Psoas muscle (tissue), 8 donors: ENCODE data around the gene HYKK. TPM values are rescaled to one million over a fixed set of nuclear protein-coding genes. Genes with fewer than 3 reads are reported as not detected.

Experiments
- ATAC-seq, 4 donors: fragments of 200-7000 bp; cut with Tn5 transposase; one replicate each; pipeline ENCODE4 v1.9.1; 2020; ENCODE audit warnings: moderate library complexity in 3 of 4, mild to moderate bottlenecking in 2 of 4
- DNase-seq, 2 donors: peaks; one replicate each; pipeline ENCODE4 v3.0.0-alpha.2; 2020
- H3K27ac ChIP-seq: fragments of 200-600 bp; one replicate; pipeline ENCODE4 v1.8.0; 2022
- H3K27me3 ChIP-seq, 3 donors: fragments of 200-600 bp in 1 of 3; one replicate each; pipeline versions ENCODE4 v1.6.1 to v1.8.0; 2013 to 2022; ENCODE audit warnings: low read length in 2 of 3, mild to moderate bottlenecking in 2 of 3, moderate library complexity in 1 of 3; ENCODE audit not compliant: insufficient read depth in 3 of 3
- H3K36me3 ChIP-seq, 2 donors: fragments of 200-600 bp in 1 of 2; one replicate each; pipeline versions ENCODE4 v1.6.1 to v1.8.0; 2013 to 2022; ENCODE audit warnings: low read depth in 1 of 2, mild to moderate bottlenecking in 1 of 2, moderate library complexity in 1 of 2; ENCODE audit not compliant: insufficient read depth in 1 of 2
- H3K4me1 ChIP-seq: fragments of 200-600 bp; one replicate; pipeline ENCODE4 v1.8.0; 2022
- H3K4me3 ChIP-seq: fragments of 200-600 bp; one replicate; pipeline ENCODE4 v1.8.0; 2022; ENCODE audit warnings: mild to moderate bottlenecking
- H3K9me3 ChIP-seq: fragments of 200-600 bp; one replicate; pipeline ENCODE4 v1.8.0; 2022
- WGBS, 3 donors: extraction: QIAGEN DNeasy Blood & Tissue Kit; methylation state at CpG; one replicate each; pipeline versions ENCODE4 v1.1.6 to v1.1.7; 2013; 5-methylcytosine and 5-hydroxymethylcytosine counted together
- intact Hi-C, 2 donors: fragments of 100-400 bp; cut with DNase I; formaldehyde crosslinking; loops; one replicate each; pipeline versions ENCODE4 v1.11.0 to v1.14.2; 2022
- long read RNA-seq, 2 donors: library from polyadenylated mRNA; unstranded; transcript quantifications; one replicate each; pipeline ENCODE4 v2.0.0, GENCODE V29; 2021
- polyA plus RNA-seq, 3 donors: library from polyadenylated mRNA; stranded (reverse); fragments of 200-250 nt; gene quantifications; one replicate each; pipeline ENCODE4 v1.2.3, GENCODE V29; 2013
- total RNA-seq, 4 donors: library from RNA; stranded (reverse); fragmentation: NEBNext Ultra II Directional in 2 of 4; extraction: Animal tissue kit (Norgen Biotek cat#: 25700) in 2 of 4; gene quantifications; one replicate each; pipeline versions ENCODE4 v1.2.1 to v1.2.4, GENCODE V29; 2021 to 2023
- TF ChIP-seq, protein P1 (sequence below): fragments of 200-600 bp; IDR thresholded peaks from one replicate; pipeline ENCODE4 v1.8.0; 2022; ENCODE audit warnings: antibody characterized with exemption
- donor health status: healthy with polysubstance abuse.
- donor health status: DM: no; HTN: no; CAD: no; lungs with moderate emphysema.
- donor health status: Bipolar disorder and iron deficiency.
- donor health status: healthy.
- donor health status: DM: yes; HTN: yes; CAD: no.
- donor health status: DM: no; HTN: no; CAD: no.
- donor health status: DM: no; HTN: no; CAD: no.
- donor health status: DM: yes; HTN: yes; CAD: no.

HYKK gene, protein sequence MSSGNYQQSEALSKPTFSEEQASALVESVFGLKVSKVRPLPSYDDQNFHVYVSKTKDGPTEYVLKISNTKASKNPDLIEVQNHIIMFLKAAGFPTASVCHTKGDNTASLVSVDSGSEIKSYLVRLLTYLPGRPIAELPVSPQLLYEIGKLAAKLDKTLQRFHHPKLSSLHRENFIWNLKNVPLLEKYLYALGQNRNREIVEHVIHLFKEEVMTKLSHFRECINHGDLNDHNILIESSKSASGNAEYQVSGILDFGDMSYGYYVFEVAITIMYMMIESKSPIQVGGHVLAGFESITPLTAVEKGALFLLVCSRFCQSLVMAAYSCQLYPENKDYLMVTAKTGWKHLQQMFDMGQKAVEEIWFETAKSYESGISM
- total RNA-seq (10 to 100 TPM in 1 of 4 donors, 1 to 10 TPM in 3; 3.1 to 10.9 (median 6.0) TPM), polyA plus RNA-seq (1 to 10 TPM; 1.1 to 3.4 (median 2.9) TPM)
- long read RNA-seq, donor 1, partial matches to known transcripts: 0 of 1 reads
- long read RNA-seq, donor 1, other reads (novel, unspliced or antisense): 0 of 1 reads
- long read RNA-seq, donor 2, transcript HYKK-202 (5 exons, 847 nt): major isoform, 6 of 8 reads
- long read RNA-seq, donor 2, partial matches to known transcripts: 0 of 8 reads
- long read RNA-seq, donor 2, other reads (novel, unspliced or antisense): 2 of 8 reads

DNA sequence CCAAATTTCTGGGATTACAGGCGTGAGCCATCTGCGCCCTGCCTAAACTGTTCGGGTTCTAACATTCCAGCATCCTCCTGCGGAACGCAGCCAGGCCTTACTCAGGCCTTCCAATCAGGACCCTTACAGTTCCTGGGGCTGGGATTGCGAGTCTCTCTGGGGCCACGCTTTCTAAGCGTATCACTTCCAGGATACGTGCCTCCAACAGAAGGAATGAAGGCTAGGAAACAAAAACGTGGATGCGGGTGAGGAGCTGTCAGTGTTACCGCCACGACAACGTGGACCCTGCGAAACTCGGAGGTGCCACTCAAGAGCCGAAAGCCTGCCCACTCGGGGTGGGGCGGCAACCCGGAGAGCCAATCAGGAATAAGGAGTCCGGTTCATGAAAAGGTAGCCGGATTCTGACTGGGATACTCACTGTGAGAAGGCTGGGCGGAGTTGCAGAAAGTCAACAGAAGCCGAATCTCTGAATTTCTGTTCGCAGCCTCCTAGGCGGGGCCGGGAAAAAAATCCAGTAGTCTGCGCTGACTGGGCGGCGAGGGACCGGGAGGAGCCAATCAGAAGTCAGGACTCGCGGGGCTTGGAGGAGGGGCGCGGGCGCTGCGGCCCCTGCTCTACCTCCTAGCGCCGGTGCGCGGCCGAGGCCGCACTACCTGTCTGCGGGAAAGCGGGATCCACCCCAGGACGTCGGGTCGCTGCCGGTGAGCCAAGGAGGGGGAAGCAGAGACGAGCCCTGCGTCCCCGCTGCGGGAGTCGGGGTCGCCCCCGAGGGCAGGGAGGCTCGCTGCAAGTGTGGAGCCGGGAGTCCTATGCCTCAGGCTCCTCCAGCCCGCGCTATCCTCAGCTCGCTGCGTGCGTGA lies at the start of gene HYKK:
Gene HYKK (plus strand): TSS at position 607 of the 860 bp plus-strand sequence. CDS start 5,512 bp downstream, outside the sequence.
- intact Hi-C loops: no loop called here
- peak within 1 kb of the TSS; percentile 76 for H3K27ac ChIP-seq
- TF ChIP-seq, protein P1, sequence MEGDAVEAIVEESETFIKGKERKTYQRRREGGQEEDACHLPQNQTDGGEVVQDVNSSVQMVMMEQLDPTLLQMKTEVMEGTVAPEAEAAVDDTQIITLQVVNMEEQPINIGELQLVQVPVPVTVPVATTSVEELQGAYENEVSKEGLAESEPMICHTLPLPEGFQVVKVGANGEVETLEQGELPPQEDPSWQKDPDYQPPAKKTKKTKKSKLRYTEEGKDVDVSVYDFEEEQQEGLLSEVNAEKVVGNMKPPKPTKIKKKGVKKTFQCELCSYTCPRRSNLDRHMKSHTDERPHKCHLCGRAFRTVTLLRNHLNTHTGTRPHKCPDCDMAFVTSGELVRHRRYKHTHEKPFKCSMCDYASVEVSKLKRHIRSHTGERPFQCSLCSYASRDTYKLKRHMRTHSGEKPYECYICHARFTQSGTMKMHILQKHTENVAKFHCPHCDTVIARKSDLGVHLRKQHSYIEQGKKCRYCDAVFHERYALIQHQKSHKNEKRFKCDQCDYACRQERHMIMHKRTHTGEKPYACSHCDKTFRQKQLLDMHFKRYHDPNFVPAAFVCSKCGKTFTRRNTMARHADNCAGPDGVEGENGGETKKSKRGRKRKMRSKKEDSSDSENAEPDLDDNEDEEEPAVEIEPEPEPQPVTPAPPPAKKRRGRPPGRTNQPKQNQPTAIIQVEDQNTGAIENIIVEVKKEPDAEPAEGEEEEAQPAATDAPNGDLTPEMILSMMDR: peak; percentile 14
- peak; percentile 87 to 94 for DNase-seq
- no peaks in the 10 kb centered on the region for H3K9me3 ChIP-seq
- peak within 1 kb of the TSS; percentile 98 for H3K4me3 ChIP-seq
- ATAC-seq: peak; percentile 95 to 97 (median 96)
- no peaks in the 10 kb centered on the region for H3K36me3 ChIP-seq
- WGBS, 3 donors: 1% methylated on average over 49 to 63 of the region's 63 CpGs
- H3K27me3 ChIP-seq: no peaks in the 10 kb centered on the region
- H3K4me1 ChIP-seq: peaks cover 14% of the 10 kb centered on the region

DNA sequence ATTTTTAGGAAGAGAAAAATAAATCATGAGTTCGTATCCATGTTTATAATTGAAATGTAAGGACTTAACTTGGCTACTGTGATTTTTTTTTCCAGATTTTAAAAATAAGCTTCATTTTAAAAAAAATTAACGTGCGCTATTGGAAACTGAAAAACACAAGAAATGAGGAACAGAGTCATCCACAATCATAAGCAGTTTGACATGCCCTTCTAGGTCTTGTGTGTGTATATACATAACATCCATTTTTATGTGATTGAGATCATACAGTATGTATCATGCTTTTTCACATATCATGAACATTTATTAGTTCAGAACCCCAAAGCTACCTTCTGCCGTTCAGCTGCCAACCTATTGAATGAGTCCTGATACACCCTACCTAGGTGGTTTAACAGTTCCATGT lies 46.6 kb upstream of the HYKK start:
- 88 to 89% (median 88%) methylated on average over 4 of the region's 4 CpGs for WGBS, 3 donors

DNA sequence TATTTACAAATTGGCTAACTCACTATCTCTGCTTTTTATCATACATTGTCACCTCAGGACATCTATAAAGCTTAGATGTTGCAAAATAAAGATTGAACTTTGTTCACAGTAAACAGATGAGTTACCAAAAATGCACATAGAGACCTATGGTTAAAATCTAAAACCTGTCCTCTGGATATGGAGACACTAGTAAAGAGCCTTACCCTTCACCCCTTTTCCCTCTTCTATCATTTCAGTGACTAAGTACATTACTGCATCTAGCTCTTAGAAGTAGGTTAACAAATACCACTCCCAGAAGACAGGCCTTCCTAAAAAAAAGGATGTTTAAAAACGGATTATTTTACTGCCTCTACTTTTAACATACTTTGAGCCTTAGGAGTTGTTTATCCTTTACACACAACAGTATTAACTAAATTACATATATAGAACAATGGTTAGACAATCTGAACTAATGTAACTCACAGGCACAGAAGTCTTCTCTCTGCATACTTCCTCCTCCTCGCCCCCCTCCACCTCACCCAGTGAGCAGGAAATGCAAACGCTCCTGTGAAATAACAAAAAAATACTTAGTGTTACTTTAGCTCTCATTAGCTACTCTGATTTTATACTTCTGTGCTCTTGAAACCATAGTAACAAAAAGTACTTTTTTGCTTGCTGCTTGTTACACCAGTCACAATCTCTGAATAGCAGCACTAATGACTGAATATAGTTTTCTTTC lies 46.0 kb upstream of the HYKK start:
- Histone ChIP-seq H3K27ac (no peak overlapping the region), H3K9me3 (no peaks in the 10 kb centered on the region), H3K36me3 (peaks cover 3 to 36% of the 10 kb centered on the region in 2 donors), H3K27me3 (no peaks in the 10 kb centered on the region), H3K4me1 (peaks cover 31% of the 10 kb centered on the region), H3K4me3 (no peak overlapping the region)
- WGBS, 3 donors: 43 to 53% (median 51%) methylated on average over 3 of the region's 3 CpGs
- TF ChIP-seq, protein P1: no peak
- intact Hi-C loops: no loop called here
- ATAC-seq: no peak
- DNase-seq: no peak

More for the DNA sequence above, 46.6 kb upstream of the HYKK start:
- no peaks in the 10 kb centered on the region for H3K27me3 ChIP-seq
- peaks cover 3 to 30% of the 10 kb centered on the region in 2 donors for H3K36me3 ChIP-seq
- ATAC-seq: no peak
- intact Hi-C loops: no loop called here
- H3K4me3 ChIP-seq: no peak overlapping the region
- no peak overlapping the region for H3K27ac ChIP-seq
- H3K4me1 ChIP-seq: peaks cover 37% of the 10 kb centered on the region
- TF ChIP-seq, protein P1: no peak
- H3K9me3 ChIP-seq: no peaks in the 10 kb centered on the region
- DNase-seq: no peak

DNA sequence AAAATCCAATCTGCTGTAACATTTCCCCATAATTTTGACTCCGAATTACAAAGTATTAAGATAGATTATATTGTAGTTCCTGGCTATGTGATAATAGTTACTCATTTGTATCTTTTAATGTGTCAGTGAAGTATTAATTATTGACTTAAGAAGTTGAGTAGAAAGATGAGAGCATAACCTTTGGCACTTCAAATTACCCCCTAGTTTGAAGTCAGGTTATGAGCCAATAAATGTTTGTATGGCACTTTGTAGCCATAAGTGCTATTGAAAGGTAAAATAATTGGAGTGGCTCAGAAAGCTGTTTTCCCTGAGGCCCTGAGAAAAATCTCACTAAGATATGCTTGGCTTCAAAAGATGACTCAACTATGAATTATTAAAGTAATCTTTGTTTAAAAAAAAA lies 38.3 kb upstream of the HYKK start:
- intact Hi-C loops: no loop called here
- DNase-seq (no peak), ATAC-seq (no peak)
- TF ChIP-seq, protein P1: no peak
- Histone ChIP-seq H3K27ac (no peak overlapping the region), H3K9me3 (no peaks in the 10 kb centered on the region), H3K4me1 (peaks cover 4% of the 10 kb centered on the region), H3K36me3 (peaks cover 2 to 100% of the 10 kb centered on the region in 2 donors), H3K27me3 (no peaks in the 10 kb centered on the region), H3K4me3 (no peak overlapping the region)
- WGBS, 3 donors: 95 to 98% (median 98%) methylated on average over 1 of the region's 1 CpG
